Occipital lobe (tissue), 2 donors: ENCODE data around the gene RPL15. TPM values are rescaled to one million over a fixed set of nuclear protein-coding genes. Genes with fewer than 3 reads are reported as not detected.

ENCODE experiments used
- DNase-seq: peaks from one replicate; lab custom pipeline; 2025; lab: John Stamatoyannopoulos, UW
- total RNA-seq: library from RNA; depleted of rRNA; stranded (reverse); fragments of >200 nt; gene quantifications from one replicate; pipeline ENCODE4 v1.2.3, GENCODE V29; 2014

RPL15 gene
- total RNA-seq, 1 donor from 2014 or later, result 2,822 TPM

DNA sequence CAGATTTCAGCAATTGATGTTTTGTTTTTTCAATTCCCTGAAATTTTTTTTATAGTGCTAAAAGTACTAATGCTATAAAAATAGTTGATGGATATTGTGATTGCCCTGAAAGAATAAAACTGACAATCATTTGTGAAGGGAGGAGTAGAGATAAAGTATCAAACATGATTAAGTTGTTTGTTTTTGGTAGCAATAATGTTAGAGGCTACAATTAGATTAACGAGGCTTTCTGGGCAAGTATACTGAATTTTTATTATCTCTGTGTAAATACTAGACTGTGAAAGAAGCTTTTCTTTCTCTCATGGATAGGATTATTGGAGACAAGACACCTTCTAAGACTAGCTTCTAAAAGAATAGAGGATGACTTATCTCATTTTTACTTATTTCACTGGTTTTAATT is 43.7 kb downstream of the RPL15 start:
- no peak for DNase-seq

DNA sequence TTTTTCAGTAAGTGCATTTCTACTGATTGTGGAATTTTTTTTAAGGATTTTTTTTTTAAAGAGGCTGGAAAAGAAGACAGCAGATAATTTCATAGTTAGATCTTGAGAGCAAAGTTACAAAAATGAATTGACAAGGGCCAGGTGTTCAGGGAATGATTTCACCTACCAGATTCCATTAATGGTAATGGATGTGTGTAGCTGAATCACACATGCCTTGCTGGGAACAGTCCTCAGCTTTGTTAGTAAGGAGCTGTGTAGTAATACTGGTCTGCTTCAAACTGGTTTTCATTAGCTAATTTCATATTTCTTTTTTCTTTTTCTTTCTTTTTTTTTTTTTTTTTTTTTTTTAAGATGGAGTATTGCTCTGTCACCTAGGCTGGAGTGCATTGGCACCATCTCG is 44.1 kb downstream of the RPL15 start:
- DNase-seq, result no peak

- no peak for DNase-seq
These were observed 45.0 kb downstream of the RPL15 start for GRCh38 chr3:23961913-23962312.

- DNase-seq, result no peak
These were observed 47.8 kb downstream of the RPL15 start for GRCh38 chr3:23964537-23965235.

DNA sequence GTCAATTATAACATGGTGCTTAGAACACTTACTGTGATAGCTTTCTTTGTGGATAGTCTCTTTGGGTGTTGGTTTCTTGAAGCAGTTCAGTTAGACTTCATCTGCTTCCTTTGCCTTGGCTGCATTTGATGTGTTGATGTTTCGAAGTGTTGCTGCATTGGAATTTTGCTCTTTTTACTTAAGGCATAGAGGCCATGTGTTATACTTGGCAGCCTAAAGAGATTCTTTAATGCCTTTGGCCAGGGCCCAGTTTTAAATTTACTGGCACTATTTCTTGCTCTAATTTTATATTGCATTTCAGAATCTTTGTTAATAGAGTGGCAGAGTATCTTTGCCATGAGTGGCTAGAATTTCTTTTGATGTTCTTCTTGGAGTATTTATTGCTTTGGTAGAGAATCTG is 49.4 kb downstream of the RPL15 start:
- DNase-seq, result no peak

- no peak for DNase-seq
These were observed 51.7 kb downstream of the RPL15 start for GRCh38 chr3:23968463-23969184.

DNA sequence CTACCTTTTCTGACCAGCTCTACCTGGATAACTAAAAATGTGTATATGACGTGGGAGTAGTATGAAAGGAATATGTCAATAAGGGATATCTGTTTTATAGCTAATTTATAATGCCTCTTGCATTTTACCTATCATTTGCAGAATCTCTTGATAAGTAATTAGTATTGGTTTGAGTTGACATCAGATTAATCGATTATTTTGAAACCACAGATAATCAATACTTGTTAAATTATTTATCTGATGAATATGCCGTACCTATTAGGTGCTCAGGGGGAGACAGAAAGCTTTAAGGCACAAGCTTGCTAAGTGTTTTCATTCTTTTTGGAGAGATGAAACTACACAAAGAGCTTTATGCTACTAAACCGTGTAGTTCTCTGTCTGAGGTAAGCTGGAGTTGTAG is 52.5 kb downstream of the RPL15 start:
- no peak for DNase-seq

Other genes starting within 250 kb of the RPL15 start
- 107 TPM for gene UBE2E1, start 111.2 kb upstream of the RPL15 start, total RNA-seq
- gene NKIRAS1, start 142 bp upstream of the RPL15 start, total RNA-seq, result 36.5 TPM
- gene NR1D2, start 28.2 kb downstream of the RPL15 start, total RNA-seq, result 41.5 TPM